ENCODE results near the gene HES3. TPM values are rescaled to one million over a fixed set of nuclear protein-coding genes. Genes with fewer than 3 reads are reported as not detected.

HES3 gene
- total and polyA plus RNA-seq, 2 donors = 0.99 TPM; not detected in 1

GRCh38 chr1:6248932-6249738 lies 5.2 kb downstream of the HES3 start:
- WGBS = 9% methylated on average over 96 of the region's 96 CpGs
- Histone ChIP-seq H3K27me3 (ENCODE audit: control insufficient read depth in 2 of 2, insufficient read depth in 1 of 2, low read length in 1 of 2) (peaks cover 71 to 82% of the 10 kb centered on the region in 2 donors), H3K4me3 (ENCODE audit: low read length in 2 of 2) (peak overlapping the region in 1 of 2 donors; percentile 18), H3K36me3 (ENCODE audit: control insufficient read depth in 2 of 2, insufficient read depth in 2 of 2, low read length in 1 of 2) (no peaks in the 10 kb centered on the region), H3K27ac (ENCODE audit: low read depth in 1 of 2, low read length in 1 of 2) (peak overlapping the region in 1 of 2 donors; percentile 5), H3K4me1 (ENCODE audit: control insufficient read depth in 2 of 2, insufficient read depth in 2 of 2, low read length in 2 of 2) (peaks cover 2 to 17% of the 10 kb centered on the region in 2 donors), H3K9me3 (ENCODE audit: control insufficient read depth in 2 of 2, insufficient read depth in 1 of 2, low read length in 1 of 2) (peaks cover 0 to under 1% of the 10 kb centered on the region in 2 donors)
- no peak for DNase-seq (ENCODE audit: low read depth in 6 of 9, low spot score in 9 of 9)

- Histone ChIP-seq H3K27me3 (ENCODE audit: control insufficient read depth in 2 of 2, insufficient read depth in 1 of 2, low read length in 1 of 2) (peaks cover 63 to 76% of the 10 kb centered on the region in 2 donors), H3K4me1 (ENCODE audit: control insufficient read depth in 2 of 2, insufficient read depth in 2 of 2, low read length in 2 of 2) (peaks cover 2 to 17% of the 10 kb centered on the region in 2 donors), H3K9me3 (ENCODE audit: control insufficient read depth in 2 of 2, insufficient read depth in 1 of 2, low read length in 1 of 2) (no peaks in the 10 kb centered on the region), H3K36me3 (ENCODE audit: control insufficient read depth in 2 of 2, insufficient read depth in 2 of 2, low read length in 1 of 2) (no peaks in the 10 kb centered on the region), H3K27ac (ENCODE audit: low read depth in 1 of 2, low read length in 1 of 2) (no peak overlapping the region), H3K4me3 (ENCODE audit: low read length in 2 of 2) (peak overlapping the region in 1 of 2 donors; percentile 18)
- WGBS = 20% methylated on average over 71 of the region's 71 CpGs
- no peak for DNase-seq (ENCODE audit: low read depth in 6 of 9, low spot score in 9 of 9)
These were observed 6.0 kb downstream of the HES3 start for GRCh38 chr1:6249739-6250689.

- H3K27ac ChIP-seq (ENCODE audit: low read depth in 1 of 2, low read length in 1 of 2) = no peak overlapping the region
- H3K27me3 ChIP-seq (ENCODE audit: control insufficient read depth in 2 of 2, insufficient read depth in 1 of 2, low read length in 1 of 2) = peaks cover 50 to 64% of the 10 kb centered on the region in 2 donors
- H3K9me3 ChIP-seq (ENCODE audit: control insufficient read depth in 2 of 2, insufficient read depth in 1 of 2, low read length in 1 of 2) = no peaks in the 10 kb centered on the region
- no peak for DNase-seq (ENCODE audit: low read depth in 6 of 9, low spot score in 9 of 9)
- H3K4me1 ChIP-seq (ENCODE audit: control insufficient read depth in 2 of 2, insufficient read depth in 2 of 2, low read length in 2 of 2) = peaks cover 2 to 8% of the 10 kb centered on the region in 2 donors
- no peaks in the 10 kb centered on the region for H3K36me3 ChIP-seq (ENCODE audit: control insufficient read depth in 2 of 2, insufficient read depth in 2 of 2, low read length in 1 of 2)
- WGBS = 90% methylated on average over 19 of the region's 19 CpGs
- H3K4me3 ChIP-seq (ENCODE audit: low read length in 2 of 2) = no peak overlapping the region
These were observed 7.3 kb downstream of the HES3 start for GRCh38 chr1:6251233-6251632.

- Histone ChIP-seq H3K27ac (ENCODE audit: low read depth in 1 of 2, low read length in 1 of 2) (no peak overlapping the region), H3K4me1 (ENCODE audit: control insufficient read depth in 2 of 2, insufficient read depth in 2 of 2, low read length in 2 of 2) (peaks cover 0 to 4% of the 10 kb centered on the region in 2 donors), H3K36me3 (ENCODE audit: control insufficient read depth in 2 of 2, insufficient read depth in 2 of 2, low read length in 1 of 2) (no peaks in the 10 kb centered on the region), H3K4me3 (ENCODE audit: low read length in 2 of 2) (no peak overlapping the region), H3K9me3 (ENCODE audit: control insufficient read depth in 2 of 2, insufficient read depth in 1 of 2, low read length in 1 of 2) (no peaks in the 10 kb centered on the region), H3K27me3 (ENCODE audit: control insufficient read depth in 2 of 2, insufficient read depth in 1 of 2, low read length in 1 of 2) (peaks cover 44 to 58% of the 10 kb centered on the region in 2 donors)
- WGBS = 86% methylated on average over 15 of the region's 15 CpGs
- no peak for DNase-seq (ENCODE audit: low read depth in 6 of 9, low spot score in 9 of 9)
These were observed 7.8 kb downstream of the HES3 start for GRCh38 chr1:6251681-6252373.

- Histone ChIP-seq H3K27me3 (ENCODE audit: control insufficient read depth in 2 of 2, insufficient read depth in 1 of 2, low read length in 1 of 2) (peaks cover 41 to 57% of the 10 kb centered on the region in 2 donors), H3K4me1 (ENCODE audit: control insufficient read depth in 2 of 2, insufficient read depth in 2 of 2, low read length in 2 of 2) (peaks cover 0 to 4% of the 10 kb centered on the region in 2 donors)
These were observed 8.4 kb downstream of the HES3 start for GRCh38 chr1:6252374-6252710.

GRCh38 chr1:6253380-6253779 lies 9.4 kb downstream of the HES3 start:
- no peaks in the 10 kb centered on the region for H3K9me3 ChIP-seq (ENCODE audit: control insufficient read depth in 2 of 2, insufficient read depth in 1 of 2, low read length in 1 of 2)
- H3K27ac ChIP-seq (ENCODE audit: low read depth in 1 of 2, low read length in 1 of 2) = no peak overlapping the region
- no peak overlapping the region for H3K4me3 ChIP-seq (ENCODE audit: low read length in 2 of 2)
- H3K4me1 ChIP-seq (ENCODE audit: control insufficient read depth in 2 of 2, insufficient read depth in 2 of 2, low read length in 2 of 2) = peaks cover 0 to 4% of the 10 kb centered on the region in 2 donors
- no peak for DNase-seq (ENCODE audit: low read depth in 6 of 9, low spot score in 9 of 9)
- H3K36me3 ChIP-seq (ENCODE audit: control insufficient read depth in 2 of 2, insufficient read depth in 2 of 2, low read length in 1 of 2) = no peaks in the 10 kb centered on the region
- H3K27me3 ChIP-seq (ENCODE audit: control insufficient read depth in 2 of 2, insufficient read depth in 1 of 2, low read length in 1 of 2) = peaks cover 31 to 52% of the 10 kb centered on the region in 2 donors
- WGBS = 96% methylated on average over 9 of the region's 9 CpGs

More at GRCh38 chr1:6252374-6252710, 8.4 kb downstream of the HES3 start:
- Histone ChIP-seq H3K36me3 (ENCODE audit: control insufficient read depth in 2 of 2, insufficient read depth in 2 of 2, low read length in 1 of 2) (no peaks in the 10 kb centered on the region), H3K27ac (ENCODE audit: low read depth in 1 of 2, low read length in 1 of 2) (no peak overlapping the region), H3K9me3 (ENCODE audit: control insufficient read depth in 2 of 2, insufficient read depth in 1 of 2, low read length in 1 of 2) (no peaks in the 10 kb centered on the region), H3K4me3 (ENCODE audit: low read length in 2 of 2) (no peak overlapping the region)
- no peak for DNase-seq (ENCODE audit: low read depth in 6 of 9, low spot score in 9 of 9)
- WGBS = 91% methylated on average over 4 of the region's 4 CpGs

GRCh38 chr1:6254691-6255090 lies 10.7 kb downstream of the HES3 start:
- Histone ChIP-seq H3K27me3 (ENCODE audit: control insufficient read depth in 2 of 2, insufficient read depth in 1 of 2, low read length in 1 of 2) (peaks cover 18 to 56% of the 10 kb centered on the region in 2 donors), H3K9me3 (ENCODE audit: control insufficient read depth in 2 of 2, insufficient read depth in 1 of 2, low read length in 1 of 2) (no peaks in the 10 kb centered on the region), H3K4me3 (ENCODE audit: low read length in 2 of 2) (no peak overlapping the region), H3K4me1 (ENCODE audit: control insufficient read depth in 2 of 2, insufficient read depth in 2 of 2, low read length in 2 of 2) (peaks cover 5% of the 10 kb centered on the region in 2 donors), H3K27ac (ENCODE audit: low read depth in 1 of 2, low read length in 1 of 2) (no peak overlapping the region), H3K36me3 (ENCODE audit: control insufficient read depth in 2 of 2, insufficient read depth in 2 of 2, low read length in 1 of 2) (no peaks in the 10 kb centered on the region)
- no peak for DNase-seq (ENCODE audit: low read depth in 6 of 9, low spot score in 9 of 9)
- 90% methylated on average over 16 of the region's 16 CpGs for WGBS

GRCh38 chr1:6256645-6257044 lies 12.7 kb downstream of the HES3 start:
- peaks cover 6 to 52% of the 10 kb centered on the region in 2 donors for H3K27me3 ChIP-seq (ENCODE audit: control insufficient read depth in 2 of 2, insufficient read depth in 1 of 2, low read length in 1 of 2)
- H3K27ac ChIP-seq (ENCODE audit: low read depth in 1 of 2, low read length in 1 of 2) = no peak overlapping the region
- no peaks in the 10 kb centered on the region for H3K36me3 ChIP-seq (ENCODE audit: control insufficient read depth in 2 of 2, insufficient read depth in 2 of 2, low read length in 1 of 2)
- no peak for DNase-seq (ENCODE audit: low read depth in 6 of 9, low spot score in 9 of 9)
- no peaks in the 10 kb centered on the region for H3K9me3 ChIP-seq (ENCODE audit: control insufficient read depth in 2 of 2, insufficient read depth in 1 of 2, low read length in 1 of 2)
- H3K4me1 ChIP-seq (ENCODE audit: control insufficient read depth in 2 of 2, insufficient read depth in 2 of 2, low read length in 2 of 2) = peaks cover 11 to 13% of the 10 kb centered on the region in 2 donors
- 95% methylated on average over 13 of the region's 13 CpGs for WGBS
- no peak overlapping the region for H3K4me3 ChIP-seq (ENCODE audit: low read length in 2 of 2)

Data from thymus (tissue), 11 donors.